ENCODE results near the gene TBX5.
A peak's percentile ranks its signal among the peaks of the same experiment; 100 is the strongest.

TBX5 gene

DNA sequence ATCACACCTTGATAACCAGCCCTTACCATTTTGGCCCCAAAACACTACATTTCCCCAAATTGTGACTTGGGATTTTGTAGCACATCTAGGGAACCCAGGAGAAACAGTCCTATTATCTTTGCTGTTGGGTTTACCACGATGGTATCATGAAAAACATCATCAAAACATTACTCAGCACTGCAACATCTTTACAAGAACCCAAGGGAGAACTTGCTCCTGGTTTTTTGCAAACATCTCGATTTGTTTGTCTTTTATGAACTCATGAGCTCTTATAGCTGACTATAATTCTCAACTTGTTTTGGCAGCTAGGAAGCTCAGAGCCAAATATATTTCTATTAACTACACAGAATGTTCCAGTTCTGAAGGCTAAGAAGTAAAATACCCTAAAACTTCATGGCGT, 65.7 kb downstream of the TBX5 start:
- peaks cover 78% of the 10 kb centered on the region for H3K27me3 Mint-ChIP-seq (ENCODE audit: low read depth, poor library complexity)
- no peaks in the 10 kb centered on the region for H3K36me3 Mint-ChIP-seq (ENCODE audit: low read depth)
- DNase-seq = no peak
- peaks cover 14% of the 10 kb centered on the region for H3K9me3 Mint-ChIP-seq
- no peak overlapping the region for H3K27ac Mint-ChIP-seq
- H3K4me1 Mint-ChIP-seq = peaks cover 12% of the 10 kb centered on the region
- no peak overlapping the region for H3K4me3 Mint-ChIP-seq
- TF ChIP-seq, protein P1, sequence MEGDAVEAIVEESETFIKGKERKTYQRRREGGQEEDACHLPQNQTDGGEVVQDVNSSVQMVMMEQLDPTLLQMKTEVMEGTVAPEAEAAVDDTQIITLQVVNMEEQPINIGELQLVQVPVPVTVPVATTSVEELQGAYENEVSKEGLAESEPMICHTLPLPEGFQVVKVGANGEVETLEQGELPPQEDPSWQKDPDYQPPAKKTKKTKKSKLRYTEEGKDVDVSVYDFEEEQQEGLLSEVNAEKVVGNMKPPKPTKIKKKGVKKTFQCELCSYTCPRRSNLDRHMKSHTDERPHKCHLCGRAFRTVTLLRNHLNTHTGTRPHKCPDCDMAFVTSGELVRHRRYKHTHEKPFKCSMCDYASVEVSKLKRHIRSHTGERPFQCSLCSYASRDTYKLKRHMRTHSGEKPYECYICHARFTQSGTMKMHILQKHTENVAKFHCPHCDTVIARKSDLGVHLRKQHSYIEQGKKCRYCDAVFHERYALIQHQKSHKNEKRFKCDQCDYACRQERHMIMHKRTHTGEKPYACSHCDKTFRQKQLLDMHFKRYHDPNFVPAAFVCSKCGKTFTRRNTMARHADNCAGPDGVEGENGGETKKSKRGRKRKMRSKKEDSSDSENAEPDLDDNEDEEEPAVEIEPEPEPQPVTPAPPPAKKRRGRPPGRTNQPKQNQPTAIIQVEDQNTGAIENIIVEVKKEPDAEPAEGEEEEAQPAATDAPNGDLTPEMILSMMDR (IDR thresholded peaks at IDR 0.05) = no peak

DNA sequence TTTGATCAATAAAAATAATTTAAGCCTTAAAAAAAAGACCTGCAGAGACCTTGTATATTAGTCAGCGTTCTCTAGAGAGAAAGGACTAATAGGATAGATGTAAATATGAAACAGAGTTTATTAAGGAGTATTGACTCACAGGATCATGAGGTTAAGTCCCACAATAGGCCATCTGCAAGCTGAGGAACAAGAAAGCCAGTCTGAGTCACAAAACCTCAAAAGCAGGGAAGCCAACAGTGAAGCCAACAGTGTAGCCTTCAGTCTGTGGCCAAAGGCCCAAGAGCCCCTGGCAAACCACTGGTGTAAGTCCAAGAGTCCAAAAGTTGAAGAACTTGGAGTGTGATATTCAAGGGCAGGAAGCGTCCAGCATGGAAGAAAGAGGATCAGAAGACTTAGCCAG, 66.3 kb downstream of the TBX5 start:
- DNase-seq = no peak
- Mint-ChIP-seq H3K36me3 (ENCODE audit: low read depth) (no peaks in the 10 kb centered on the region), H3K27me3 (ENCODE audit: low read depth, poor library complexity) (peaks cover 73% of the 10 kb centered on the region), H3K27ac (no peak overlapping the region), H3K9me3 (peaks cover 14% of the 10 kb centered on the region), H3K4me3 (no peak overlapping the region), H3K4me1 (peaks cover 17% of the 10 kb centered on the region)
- TF ChIP-seq, protein P1 (IDR thresholded peaks at IDR 0.05) = no peak

DNA sequence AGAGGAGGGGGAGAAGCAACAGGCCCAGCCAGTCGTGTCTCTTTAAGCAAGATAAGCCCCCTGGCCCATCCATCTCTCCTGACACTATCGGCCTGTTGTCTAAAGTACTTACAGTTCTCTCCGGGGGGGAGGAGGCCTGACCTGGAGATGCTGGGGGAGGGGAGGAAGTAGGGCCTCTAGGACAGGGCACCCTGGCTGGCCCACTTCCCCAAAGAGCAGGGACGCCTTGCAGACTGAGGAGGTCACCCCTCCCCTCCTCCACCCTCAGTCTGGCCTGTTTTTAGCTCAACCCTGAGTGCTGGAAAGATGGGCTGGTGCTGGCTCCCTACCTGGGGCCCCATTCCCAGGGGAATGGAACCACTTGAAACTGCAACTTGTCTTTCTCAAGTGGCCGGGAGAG, 70.3 kb downstream of the TBX5 start:
- Mint-ChIP-seq H3K4me1 (peaks cover 17% of the 10 kb centered on the region), H3K27ac (no peak overlapping the region), H3K27me3 (ENCODE audit: low read depth, poor library complexity) (peaks cover 61% of the 10 kb centered on the region), H3K36me3 (ENCODE audit: low read depth) (no peaks in the 10 kb centered on the region), H3K4me3 (peak overlapping the region; percentile 18), H3K9me3 (peaks cover 15% of the 10 kb centered on the region)
- peak; percentile 19 for DNase-seq
- TF ChIP-seq, protein P1 (IDR thresholded peaks at IDR 0.05) = no peak

DNA sequence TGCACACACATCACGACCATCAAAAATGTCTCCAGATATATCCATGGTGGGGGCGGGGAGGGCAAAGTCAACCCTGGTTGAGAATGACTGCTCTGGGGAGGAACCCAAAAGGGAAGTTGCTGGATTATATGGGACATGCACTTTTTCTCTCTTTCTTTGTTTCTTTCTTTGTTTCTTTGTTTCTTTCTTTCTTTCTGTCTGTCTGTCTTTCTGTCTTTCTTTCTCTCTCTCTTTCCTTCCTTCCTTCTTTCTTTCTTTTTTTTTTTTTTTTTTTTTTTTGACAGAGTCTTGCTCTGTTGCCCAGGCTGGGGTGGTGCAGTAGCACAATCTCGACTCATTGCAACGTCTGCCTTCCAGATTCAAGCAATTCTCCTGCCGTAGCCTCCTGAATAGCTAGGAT, 71.5 kb downstream of the TBX5 start:
- no peak overlapping the region for H3K27ac Mint-ChIP-seq
- H3K4me3 Mint-ChIP-seq = no peak overlapping the region
- peaks cover 63% of the 10 kb centered on the region for H3K27me3 Mint-ChIP-seq (ENCODE audit: low read depth, poor library complexity)
- TF ChIP-seq, protein P1 (IDR thresholded peaks at IDR 0.05) = no peak
- DNase-seq = no peak
- peaks cover 17% of the 10 kb centered on the region for H3K4me1 Mint-ChIP-seq
- H3K9me3 Mint-ChIP-seq = peaks cover 17% of the 10 kb centered on the region
- no peaks in the 10 kb centered on the region for H3K36me3 Mint-ChIP-seq (ENCODE audit: low read depth)

DNA sequence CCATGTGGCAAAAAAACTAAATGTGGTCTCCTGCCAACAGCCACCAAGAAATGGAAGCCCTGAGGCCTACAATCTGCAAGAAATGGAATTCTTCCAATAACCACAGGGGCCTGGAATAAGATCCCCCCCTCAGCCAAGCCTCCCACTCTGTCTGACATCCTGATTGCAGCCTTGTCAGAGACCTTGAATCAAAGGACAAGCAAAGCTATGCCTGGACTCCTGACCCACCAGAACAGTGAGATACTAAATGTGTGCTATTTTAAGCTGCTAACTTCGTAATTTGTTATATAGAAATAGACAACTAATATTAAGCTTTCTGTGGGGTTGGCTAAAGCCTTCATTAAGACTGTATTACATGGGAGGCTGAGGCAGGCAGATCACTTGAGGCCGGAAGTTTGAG, 77.7 kb downstream of the TBX5 start:
- TF ChIP-seq, protein P1 (IDR thresholded peaks at IDR 0.05) = no peak
- H3K9me3 Mint-ChIP-seq = peaks cover 8% of the 10 kb centered on the region
- no peaks in the 10 kb centered on the region for H3K4me1 Mint-ChIP-seq
- DNase-seq = no peak
- no peak overlapping the region for H3K27ac Mint-ChIP-seq
- H3K27me3 Mint-ChIP-seq (ENCODE audit: low read depth, poor library complexity) = peaks cover 84% of the 10 kb centered on the region
- H3K36me3 Mint-ChIP-seq (ENCODE audit: low read depth) = no peaks in the 10 kb centered on the region
- H3K4me3 Mint-ChIP-seq = no peak overlapping the region

DNA sequence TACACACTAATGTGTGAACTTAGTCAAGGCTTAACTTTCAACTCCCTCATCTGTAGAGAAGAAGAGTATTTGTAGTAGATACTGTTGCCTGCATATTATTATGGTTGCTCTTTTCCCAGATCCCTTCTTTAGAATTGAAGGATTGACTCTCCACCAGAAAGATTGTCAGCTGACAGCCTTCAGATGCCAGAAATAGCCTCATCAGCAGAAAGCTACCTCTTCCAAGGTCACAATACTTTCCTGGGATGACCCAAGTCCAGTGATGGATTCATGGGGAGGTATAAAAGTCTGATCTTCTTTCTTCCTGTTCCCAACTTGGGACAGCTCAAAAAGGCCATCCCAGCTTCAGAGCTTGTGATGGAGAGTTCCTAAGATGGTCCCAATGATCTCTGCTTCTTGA, 78.2 kb downstream of the TBX5 start:
- H3K36me3 Mint-ChIP-seq (ENCODE audit: low read depth) = no peaks in the 10 kb centered on the region
- TF ChIP-seq, protein P1 (IDR thresholded peaks at IDR 0.05) = no peak
- peaks cover 8% of the 10 kb centered on the region for H3K9me3 Mint-ChIP-seq
- DNase-seq = no peak
- H3K4me3 Mint-ChIP-seq = no peak overlapping the region
- no peaks in the 10 kb centered on the region for H3K4me1 Mint-ChIP-seq
- peaks cover 84% of the 10 kb centered on the region for H3K27me3 Mint-ChIP-seq (ENCODE audit: low read depth, poor library complexity)
- H3K27ac Mint-ChIP-seq = no peak overlapping the region
